WERI-Rb-1 (cell line): ENCODE results near the gene STING1.
"Not testable (repeated sequence)": the region's sequence is repeated elsewhere in the genome, so short reads cannot be mapped to it uniquely, and the experiment has no call there.

Experiments
- DNase-seq: peaks from one replicate; pipeline ENCODE4 v3.0.0-alpha.2; 2020
- H3K27ac ChIP-seq: fragments of 250-450 bp; sonication (Bioruptor Pico); 2 replicates; pipeline ENCODE4 v1.5.1; 2020; ENCODE audit warnings: mild to moderate bottlenecking, moderate library complexity
- H3K27me3 ChIP-seq: fragments of 250-450 bp; sonication (Bioruptor Pico); 2 replicates; pipeline ENCODE4 v1.5.1; 2021; ENCODE audit warnings: mild to moderate bottlenecking, low read depth, moderate library complexity; ENCODE audit not compliant: insufficient read depth, severe bottlenecking
- H3K36me3 ChIP-seq: fragments of 250-450 bp; sonication (Bioruptor Pico); 2 replicates; pipeline ENCODE4 v1.5.1; 2020; ENCODE audit warnings: mild to moderate bottlenecking, moderate library complexity
- H3K4me3 ChIP-seq: 2 replicates; pipeline ENCODE4 v1.5.1; 2011; ENCODE audit warnings: low read depth, mild to moderate bottlenecking, control low read depth, low read length
- H3K9me3 ChIP-seq: fragments of 250-450 bp; sonication (Bioruptor Pico); 2 replicates; pipeline ENCODE4 v1.5.1; 2021; ENCODE audit warnings: mild to moderate bottlenecking, moderate library complexity; ENCODE audit not compliant: severe bottlenecking
- CTCF ChIP-seq: IDR thresholded peaks from 2 replicates; pipeline ENCODE4 v1.5.1; 2011; ENCODE audit warnings: low read depth, mild to moderate bottlenecking, control low read depth, inconsistent platforms, low read length

Gene STING1

GRCh38 chr5:139445325-139446170 lies 37.0 kb downstream of the STING1 start:
- Histone ChIP-seq H3K36me3 (no peaks in the 10 kb centered on the region), H3K4me3 (no peak overlapping the region), H3K27ac (no peak overlapping the region), H3K9me3 (no peaks in the 10 kb centered on the region), H3K27me3 (no peaks in the 10 kb centered on the region)
- DNase-seq: no peak
- no peak for TF ChIP-seq CTCF

DNA sequence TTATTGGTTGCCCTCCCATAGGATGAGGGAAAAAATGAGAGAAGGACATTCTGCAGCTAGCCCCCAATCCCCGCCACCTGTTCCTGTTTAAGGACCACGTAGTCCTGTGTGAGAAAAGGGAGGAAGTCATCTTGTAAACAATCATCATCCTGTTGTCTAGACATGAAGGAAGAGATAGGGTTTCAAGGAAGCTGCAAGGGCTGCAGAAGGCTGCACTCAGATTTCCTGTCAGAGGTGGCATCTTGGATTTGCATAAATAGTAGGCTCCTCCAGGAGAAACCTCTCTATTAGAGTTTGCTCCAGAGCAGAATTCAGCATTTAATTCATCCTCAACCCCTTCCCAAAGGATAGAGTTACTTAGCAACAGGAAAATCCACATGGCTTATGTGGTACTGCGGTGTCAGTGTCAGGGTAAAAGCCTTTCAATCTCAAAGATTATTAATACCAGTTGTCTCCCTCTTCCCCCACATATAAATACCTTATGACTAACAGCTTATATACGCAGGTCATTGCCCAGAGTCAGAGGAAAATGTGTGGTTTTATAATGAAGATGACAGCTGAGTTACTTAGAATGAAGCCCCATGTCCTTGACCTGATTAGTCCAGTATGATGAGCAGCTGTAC lies 38.6 kb downstream of the STING1 start:
- H3K4me3 ChIP-seq: no peak overlapping the region
- H3K27ac ChIP-seq: no peak overlapping the region
- H3K36me3 ChIP-seq: no peaks in the 10 kb centered on the region
- no peaks in the 10 kb centered on the region for H3K9me3 ChIP-seq
- no peaks in the 10 kb centered on the region for H3K27me3 ChIP-seq
- DNase-seq: no peak
- TF ChIP-seq CTCF: no peak

DNA sequence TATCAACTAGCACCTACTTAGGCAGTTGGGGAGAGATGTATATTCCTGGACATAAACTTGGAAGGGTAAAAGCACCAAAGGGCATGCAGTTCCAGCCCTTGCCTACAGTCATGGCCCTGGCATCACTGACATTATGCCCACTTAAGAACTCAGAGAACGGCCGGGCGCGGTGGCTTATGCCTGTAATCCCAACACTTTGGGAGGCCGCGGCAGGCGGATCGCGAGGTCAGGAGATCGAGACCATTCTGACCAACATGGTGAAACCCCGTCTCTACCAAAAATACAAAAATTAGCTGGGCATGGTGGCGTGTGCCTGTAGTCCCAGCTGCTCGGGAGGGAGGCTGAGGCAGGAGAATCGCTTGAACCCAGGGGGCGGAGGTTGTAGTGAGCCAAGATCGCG lies 42.1 kb downstream of the STING1 start:
- H3K27me3 ChIP-seq, H3K9me3 ChIP-seq, DNase-seq, H3K36me3 ChIP-seq, H3K4me3 ChIP-seq, H3K27ac ChIP-seq: not testable (repeated sequence)

DNA sequence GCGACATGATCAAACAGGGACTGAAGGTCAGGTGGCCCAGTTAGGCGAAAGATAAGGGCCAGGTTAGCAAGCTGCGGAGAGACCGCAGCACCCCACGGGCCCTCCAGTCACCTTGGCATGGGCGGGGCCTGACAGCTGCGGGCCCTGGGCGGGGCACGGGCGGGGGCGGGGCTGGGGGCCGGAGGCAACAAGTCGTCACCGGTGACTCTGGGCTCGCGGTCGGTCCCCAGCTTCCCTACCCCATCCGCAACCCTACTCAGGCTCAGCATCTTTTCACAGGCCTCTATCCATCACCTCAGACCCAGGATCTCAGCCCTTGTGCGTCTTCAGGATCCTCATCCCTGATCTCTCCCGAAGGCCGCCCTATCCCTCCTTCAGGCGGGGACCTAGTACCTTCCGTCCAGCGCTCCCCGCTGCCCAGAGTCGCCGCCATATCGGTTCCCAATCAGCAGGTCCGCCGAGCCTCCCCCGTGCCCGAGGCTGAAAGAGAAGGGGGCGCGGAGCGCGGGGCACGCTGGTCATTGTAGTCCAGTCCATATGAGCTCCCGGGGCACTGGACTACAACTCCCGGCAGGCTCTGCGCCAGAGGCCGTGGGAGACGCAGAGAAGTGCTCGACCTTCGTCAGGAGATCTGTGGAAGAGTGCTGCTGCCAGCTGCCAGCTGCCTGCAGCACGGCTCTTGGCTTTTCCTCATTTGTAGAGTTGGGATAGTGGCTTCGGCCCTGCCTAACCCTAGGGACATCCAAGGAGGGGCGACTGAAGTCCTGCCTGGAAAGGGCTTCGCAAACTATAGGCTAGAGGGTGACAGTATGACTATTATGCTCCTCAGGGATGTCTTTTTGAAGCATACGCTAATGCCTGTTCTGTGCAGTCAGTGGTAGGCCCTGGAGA lies 43.3 kb downstream of the STING1 start, which contains the start of gene DNAJC18:
TSS of gene DNAJC18 (minus strand) at position 513 of the 891 bp plus-strand sequence. CDS start at position 433, 80 bp downstream.
- Histone ChIP-seq H3K36me3 (peaks cover 13% of the 10 kb centered on the region), H3K27ac (peak within 1 kb of the TSS; percentile 85), H3K4me3 (peak within 1 kb of the TSS; percentile 78), H3K27me3 (no peaks in the 10 kb centered on the region), H3K9me3 (no peaks in the 10 kb centered on the region)
- peak; percentile 95 for DNase-seq
- no peak for TF ChIP-seq CTCF

DNA sequence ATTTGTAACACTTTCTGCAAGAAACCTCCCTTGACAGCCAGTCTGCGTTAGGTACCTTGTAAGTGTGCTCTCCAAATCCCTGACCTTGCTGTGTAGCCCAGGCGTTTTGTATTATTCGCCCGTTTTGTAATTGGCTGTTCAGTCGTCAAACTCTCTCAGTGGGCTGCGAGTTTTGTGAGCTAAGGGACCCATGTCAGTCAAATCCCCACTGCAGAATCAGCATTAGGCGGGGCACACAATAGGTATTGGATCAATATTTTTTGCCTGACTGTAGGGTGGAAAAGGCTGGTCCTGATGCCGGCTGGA lies 43.9 kb downstream of the STING1 start:
- TF ChIP-seq CTCF: no peak
- H3K36me3 ChIP-seq: peaks cover 13% of the 10 kb centered on the region
- H3K27me3 ChIP-seq: no peaks in the 10 kb centered on the region
- no peaks in the 10 kb centered on the region for H3K9me3 ChIP-seq
- peak overlapping the region; percentile 78 for H3K4me3 ChIP-seq
- DNase-seq: no peak
- no peak overlapping the region; the same call in 1 of the 2 replicates for H3K27ac ChIP-seq

DNA sequence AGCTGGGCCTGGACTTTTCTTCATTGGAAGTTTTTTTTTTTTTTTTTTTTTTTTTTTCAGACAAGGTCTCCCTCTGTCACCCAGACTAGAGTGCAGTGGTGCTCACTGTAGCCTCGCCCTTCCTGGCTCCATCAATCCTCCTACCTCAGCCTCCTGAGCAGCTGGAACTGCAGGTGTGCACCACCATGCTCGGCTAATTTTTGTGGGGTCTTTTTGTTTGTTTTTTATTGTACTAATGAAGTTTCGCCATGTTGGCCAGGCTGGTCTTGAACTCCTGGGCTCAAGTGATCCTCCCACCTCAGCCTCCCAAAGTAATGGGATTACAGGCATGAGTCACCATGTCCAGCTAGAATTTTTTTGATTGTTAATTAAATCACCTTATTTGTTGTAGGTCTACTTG lies 46.9 kb downstream of the STING1 start:
- H3K27ac ChIP-seq: no peak overlapping the region
- peaks cover 13% of the 10 kb centered on the region for H3K36me3 ChIP-seq
- no peak for DNase-seq
- no peaks in the 10 kb centered on the region for H3K9me3 ChIP-seq
- TF ChIP-seq CTCF: no peak
- no peak overlapping the region for H3K4me3 ChIP-seq
- H3K27me3 ChIP-seq: no peaks in the 10 kb centered on the region
